Esophagus squamous epithelium (tissue), 4 donors: ENCODE results near the gene PKN1.

Experiments used
- POLR2A ChIP-seq, 4 donors: fragments of 450-650 bp; IDR thresholded peaks; one replicate each; pipeline ENCODE4 v1.6.1; 2017; ENCODE audit warnings: antibody characterized with exemption in 4 of 4, mild to moderate bottlenecking in 4 of 4, moderate library complexity in 3 of 4
- TF ChIP-seq, protein P1 (sequence below), 6 experiments: fragments of 450-650 bp in 4 of 6; fragments of 200-600 bp in 2 of 6; sonication (generic) in 2 of 6; IDR thresholded peaks; one replicate each; pipeline ENCODE4 v1.5.1; 2016 to 2019; ENCODE audit warnings: antibody characterized with exemption in 6 of 6, mild to moderate bottlenecking in 4 of 6, moderate library complexity in 4 of 6

DNA sequence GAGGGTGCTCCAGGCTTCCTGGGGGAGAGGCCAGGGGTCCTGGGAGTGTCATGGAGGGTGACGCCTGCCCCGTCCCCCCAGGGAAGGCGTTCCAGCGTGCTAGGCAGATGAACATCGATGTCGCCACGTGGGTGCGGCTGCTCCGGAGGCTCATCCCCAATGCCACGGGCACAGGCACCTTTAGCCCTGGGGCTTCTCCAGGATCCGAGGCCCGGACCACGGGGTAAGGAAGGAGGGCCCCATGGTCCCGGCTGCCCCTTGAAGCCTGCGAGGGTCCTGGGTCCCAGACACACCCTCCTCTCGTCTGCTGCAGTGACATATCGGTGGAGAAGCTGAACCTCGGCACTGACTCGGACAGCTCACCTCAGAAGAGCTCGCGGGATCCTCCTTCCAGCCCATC is 30.6 kb downstream of the PKN1 start:
- TF ChIP-seq, protein P1, sequence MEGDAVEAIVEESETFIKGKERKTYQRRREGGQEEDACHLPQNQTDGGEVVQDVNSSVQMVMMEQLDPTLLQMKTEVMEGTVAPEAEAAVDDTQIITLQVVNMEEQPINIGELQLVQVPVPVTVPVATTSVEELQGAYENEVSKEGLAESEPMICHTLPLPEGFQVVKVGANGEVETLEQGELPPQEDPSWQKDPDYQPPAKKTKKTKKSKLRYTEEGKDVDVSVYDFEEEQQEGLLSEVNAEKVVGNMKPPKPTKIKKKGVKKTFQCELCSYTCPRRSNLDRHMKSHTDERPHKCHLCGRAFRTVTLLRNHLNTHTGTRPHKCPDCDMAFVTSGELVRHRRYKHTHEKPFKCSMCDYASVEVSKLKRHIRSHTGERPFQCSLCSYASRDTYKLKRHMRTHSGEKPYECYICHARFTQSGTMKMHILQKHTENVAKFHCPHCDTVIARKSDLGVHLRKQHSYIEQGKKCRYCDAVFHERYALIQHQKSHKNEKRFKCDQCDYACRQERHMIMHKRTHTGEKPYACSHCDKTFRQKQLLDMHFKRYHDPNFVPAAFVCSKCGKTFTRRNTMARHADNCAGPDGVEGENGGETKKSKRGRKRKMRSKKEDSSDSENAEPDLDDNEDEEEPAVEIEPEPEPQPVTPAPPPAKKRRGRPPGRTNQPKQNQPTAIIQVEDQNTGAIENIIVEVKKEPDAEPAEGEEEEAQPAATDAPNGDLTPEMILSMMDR (IDR thresholded peaks at IDR 0.05): no peak
- TF ChIP-seq POLR2A (IDR thresholded peaks at IDR 0.05): no peak
